GM18507 (cell line): ENCODE data around the gene EME1.

Source experiments
- DNase-seq: peaks from one replicate; pipeline ENCODE4 v3.0.0; 2011; ENCODE audit warnings: low read depth; ENCODE audit not compliant: insufficient read length; ENCODE audit errors: extremely low spot score
- FAIRE-seq: peaks from 2 replicates; lab custom pipeline; 2011; peaks lifted over from hg19 to GRCh38; lab: Jason Lieb, UNC

Gene EME1

GRCh38 chr17:50347117-50347893 is 25.7 kb upstream of the EME1 start:
- FAIRE-seq (no peak), DNase-seq (no peak)

- no peak for FAIRE-seq
- no peak for DNase-seq
These were observed 25.1 kb upstream of the EME1 start for GRCh38 chr17:50347894-50348291.

- FAIRE-seq (no peak), DNase-seq (no peak)
These were observed 24.3 kb upstream of the EME1 start for GRCh38 chr17:50348522-50349242.

- no peak for DNase-seq
- FAIRE-seq: no peak
These were observed 23.8 kb upstream of the EME1 start for GRCh38 chr17:50349243-50349600.

GRCh38 chr17:50350733-50351132 is 22.3 kb upstream of the EME1 start:
- no peak for FAIRE-seq
- no peak for DNase-seq

- no peak for FAIRE-seq
- no peak for DNase-seq
These were observed 20.8 kb upstream of the EME1 start for GRCh38 chr17:50352072-50352692.

- no peak for FAIRE-seq
- DNase-seq: no peak
These were observed 20.1 kb upstream of the EME1 start for GRCh38 chr17:50352693-50353599.

GRCh38 chr17:50353600-50354195 is 19.3 kb upstream of the EME1 start:
- no peak for FAIRE-seq
- no peak for DNase-seq

- no peak for FAIRE-seq
- DNase-seq: no peak
These were observed 18.8 kb upstream of the EME1 start for GRCh38 chr17:50354198-50354597.

- no peak for FAIRE-seq
- no peak for DNase-seq
These were observed 18.3 kb upstream of the EME1 start for GRCh38 chr17:50354776-50355175.

- DNase-seq: no peak
- FAIRE-seq: no peak
These were observed 17.7 kb upstream of the EME1 start for GRCh38 chr17:50355336-50355700.

GRCh38 chr17:50355701-50356341 is 17.2 kb upstream of the EME1 start:
- no peak for DNase-seq
- FAIRE-seq: no peak

GRCh38 chr17:50356418-50356817 is 16.6 kb upstream of the EME1 start:
- FAIRE-seq (no peak), DNase-seq (no peak)

- FAIRE-seq: no peak
- DNase-seq: no peak
These were observed 16.0 kb upstream of the EME1 start for GRCh38 chr17:50356892-50357510.

GRCh38 chr17:50358177-50358576 is 14.9 kb upstream of the EME1 start:
- FAIRE-seq: no peak
- DNase-seq: no peak

- no peak for DNase-seq
These were observed 13.9 kb upstream of the EME1 start for GRCh38 chr17:50359005-50359699.

GRCh38 chr17:50359998-50360461 is 13.0 kb upstream of the EME1 start:
- FAIRE-seq (no peak), DNase-seq (no peak)

More at GRCh38 chr17:50359005-50359699, 13.9 kb upstream of the EME1 start:
- no peak for FAIRE-seq
